Adrenal gland (tissue), 12 donors: ENCODE data around the gene GPLD1. TPM values are rescaled to one million over a fixed set of nuclear protein-coding genes. Genes with fewer than 3 reads are reported as not detected.
"Not testable (repeated sequence)": the region's sequence is repeated elsewhere in the genome, so short reads cannot be mapped to it uniquely, and the experiment has no call there.

Source experiments
- DNase-seq, 7 donors: peaks; one replicate each; pipeline ENCODE4 v3.0.0-alpha.2; 2019 to 2020
- H3K27ac ChIP-seq, 5 donors: fragments of 200-600 bp; sonication (generic) in 4 of 5; 1 replicate in 3 of 5; 2 replicates in 2 of 5; pipeline versions ENCODE4 v1.5.1 to v1.8.0; 2016 to 2020; ENCODE audit warnings: mild to moderate bottlenecking in 1 of 5
- H3K27me3 ChIP-seq: fragments of 200-600 bp; 2 replicates; pipeline ENCODE4 v1.8.0; 2021
- H3K36me3 ChIP-seq, 2 donors: fragments of 200-600 bp; replicated peaks in 1 of 2; 1 replicate in 1 of 2; 2 replicates in 1 of 2; pipeline versions ENCODE4 v1.5.1 to v1.8.0; 2018 to 2022
- H3K4me1 ChIP-seq, 2 donors: fragments of 200-600 bp; replicated peaks in 1 of 2; 1 replicate in 1 of 2; 2 replicates in 1 of 2; pipeline versions ENCODE4 v1.5.1 to v1.8.0; 2018 to 2021
- H3K4me3 ChIP-seq, 4 donors: fragments of 200-600 bp; sonication (generic) in 3 of 4; one replicate each; pipeline ENCODE4 v1.5.1; 2016 to 2018
- H3K9me3 ChIP-seq, 3 donors: fragments of 200-600 bp; sonication (generic) in 1 of 3; replicated peaks in 1 of 3; 1 replicate in 2 of 3; 2 replicates in 1 of 3; pipeline versions ENCODE4 v1.5.1 to v1.8.0; 2016 to 2021
- CTCF ChIP-seq, 6 experiments: fragments of 450-650 bp in 4 of 6; fragments of 200-600 bp in 2 of 6; sonication (generic) in 1 of 6; IDR thresholded peaks; 1 replicate in 5 of 6; 2 replicates in 1 of 6; pipeline versions ENCODE4 v1.5.1 to v1.8.0; 2016 to 2021; ENCODE audit warnings: antibody characterized with exemption in 6 of 6, mild to moderate bottlenecking in 2 of 6, moderate library complexity in 1 of 6
- POLR2A ChIP-seq, 2 donors: fragments of 450-650 bp; IDR thresholded peaks; one replicate each; pipeline ENCODE4 v1.6.1; 2017; ENCODE audit warnings: antibody characterized with exemption in 2 of 2, mild to moderate bottlenecking in 2 of 2, moderate library complexity in 1 of 2
- WGBS, 4 donors: extraction: QIAGEN DNeasy Blood & Tissue Kit in 2 of 4; methylation state at CpG; one replicate each; pipeline versions ENCODE4 v1.1.5 to v1.1.7; 2013 to 2017; 5-methylcytosine and 5-hydroxymethylcytosine counted together
- intact Hi-C, 2 donors: fragments of 100-400 bp; cut with DNase I; formaldehyde crosslinking; loops; one replicate each; pipeline versions ENCODE4 v1.14.1 to v1.15.0; 2022 to 2023
- polyA plus RNA-seq, 3 donors: library from polyadenylated mRNA; stranded (reverse); fragments of 200-250 nt in 2 of 3; fragments of 350-450 nt in 1 of 3; fragmentation: Illumina TruSeq in 1 of 3; extraction: RNeasy Lipid Tissue Mini Kit (QIAGEN cat#74804) in 1 of 3; gene quantifications; one replicate each; pipeline ENCODE4 v1.2.3, GENCODE V29; 2013 to 2014
- total RNA-seq, 9 donors: library from RNA; depleted of rRNA in 4 of 9; stranded (reverse); fragments of >200 nt in 4 of 9; fragments of 120-200 nt in 1 of 9; fragmentation: NEBNext Ultra II Directional in 1 of 9; extraction: Animal tissue kit (Norgen Biotek cat#: 25700) in 1 of 9; gene quantifications; one replicate each; pipeline versions ENCODE4 v1.1.0 to v1.2.4, GENCODE V29; 2013 to 2023
- donor health status: healthy with polysubstance abuse.
- donor health status: Bipolar disorder and iron deficiency.
- donor health status: DM: yes; HTN: yes; CAD: no.
- donor health status: DM: no; HTN: no; CAD: no.
- donor health status: DM: no; HTN: no; CAD: no.
- donor health status: DM: yes; HTN: yes; CAD: no.

The GPLD1 gene
- total and polyA plus RNA-seq, 12 donors = 0.34 to 1.8 (median 0.98) TPM

- 83 to 94% (median 91%) methylated on average over 1 of the region's 1 CpG for WGBS, 4 donors
- H3K27me3 ChIP-seq = no peaks in the 10 kb centered on the region
- H3K27ac ChIP-seq = no peak overlapping the region
- no peaks in the 10 kb centered on the region for H3K4me1 ChIP-seq
- no peak overlapping the region for H3K4me3 ChIP-seq
- H3K36me3 ChIP-seq = no peaks in the 10 kb centered on the region
- intact Hi-C loops = loop anchor here in 1 of 2 donors (5.0 kb wide), 1 partner anchor 106 kb away; no protein-coding TSS in a partner anchor
- H3K9me3 ChIP-seq = no peaks in the 10 kb centered on the region
- DNase-seq = no peak
- TF ChIP-seq CTCF (IDR thresholded peaks at IDR 0.05) (no peak), POLR2A (IDR thresholded peaks at IDR 0.05) (no peak)
Measured at GRCh38 chr6:24387818-24388217, 101.6 kb downstream of the GPLD1 start.

GRCh38 chr6:24385536-24386269 lies 103.7 kb downstream of the GPLD1 start:
- 66 to 77% (median 73%) methylated on average over 8 of the region's 8 CpGs for WGBS, 4 donors
- no peaks in the 10 kb centered on the region for H3K9me3 ChIP-seq
- H3K4me3 ChIP-seq = no peak overlapping the region
- intact Hi-C loops = loop anchor here in 1 of 2 donors (5.0 kb wide), 1 partner anchor 103 kb away; no protein-coding TSS in a partner anchor
- no peaks in the 10 kb centered on the region for H3K36me3 ChIP-seq
- TF ChIP-seq POLR2A (IDR thresholded peaks at IDR 0.05) = no peak
- no peak for TF ChIP-seq CTCF (IDR thresholded peaks at IDR 0.05)
- H3K27ac ChIP-seq = no peak overlapping the region
- no peaks in the 10 kb centered on the region for H3K27me3 ChIP-seq
- no peak for DNase-seq
- H3K4me1 ChIP-seq = no peaks in the 10 kb centered on the region

- not testable (repeated sequence) for H3K36me3 ChIP-seq, H3K27ac ChIP-seq, H3K4me3 ChIP-seq, H3K4me1 ChIP-seq, H3K9me3 ChIP-seq, DNase-seq, H3K27me3 ChIP-seq
- WGBS, 4 donors = 82 to 89% (median 84%) methylated on average over 5 of the region's 5 CpGs
- intact Hi-C loops = loop anchor here in 1 of 2 donors (5.0 kb wide), 1 partner anchor 102 kb away; no protein-coding TSS in a partner anchor
Measured at GRCh38 chr6:24384369-24385130, 104.8 kb downstream of the GPLD1 start.

- DNase-seq, H3K27me3 ChIP-seq, H3K27ac ChIP-seq, H3K4me1 ChIP-seq, H3K4me3 ChIP-seq, intact Hi-C loops, H3K36me3 ChIP-seq, H3K9me3 ChIP-seq: not testable (repeated sequence)
- WGBS, 4 donors = 92 to 93% (median 92%) methylated on average over 9 of the region's 9 CpGs
Measured at GRCh38 chr6:24382891-24383494, 106.4 kb downstream of the GPLD1 start.

GRCh38 chr6:24382220-24382540 lies 107.2 kb downstream of the GPLD1 start:
- TF ChIP-seq POLR2A (IDR thresholded peaks at IDR 0.05) (no peak), CTCF (IDR thresholded peaks at IDR 0.05) (no peak)
- WGBS, 4 donors = 92 to 100% (median 97%) methylated on average over 1 of the region's 1 CpG
- Histone ChIP-seq H3K27me3 (no peaks in the 10 kb centered on the region), H3K36me3 (no peaks in the 10 kb centered on the region), H3K4me1 (no peaks in the 10 kb centered on the region), H3K4me3 (no peak overlapping the region), H3K27ac (no peak overlapping the region), H3K9me3 (no peaks in the 10 kb centered on the region)
- intact Hi-C loops = no loop called here
- no peak for DNase-seq
